HepG2 (cell line): Measurements from ENCODE around the gene VAV2. TPM values are rescaled to one million over a fixed set of nuclear protein-coding genes. Genes with fewer than 3 reads are reported as not detected.

Source experiments
- CBFB ChIP-seq: sonication (generic); formaldehyde crosslinking; IDR thresholded peaks from 2 replicates; pipeline ENCODE4 v1.4.0; 2020; ENCODE audit warnings: missing genetic modification reagents
- CEBPB ChIP-seq: IDR thresholded peaks from 2 replicates; pipeline ENCODE4 v1.6.1; 2011; ENCODE audit warnings: low read depth, low read length, improper control_type of control experiment, borderline replicate concordance
- HNF4G ChIP-seq, 2 experiments: sonication (generic) in 1 of 2; formaldehyde crosslinking in 1 of 2; IDR thresholded peaks; 2 replicates each; pipeline versions ENCODE4 v1.4.0 to v1.6.1; 2011 to 2020; ENCODE audit warnings: borderline replicate concordance in 2 of 2, low read depth in 2 of 2, mild to moderate bottlenecking in 2 of 2, low read length in 1 of 2, missing genetic modification reagents in 1 of 2, moderate library complexity in 1 of 2
- HOXA5 ChIP-seq: sonication (generic); formaldehyde crosslinking; IDR thresholded peaks from 2 replicates; pipeline ENCODE4 v1.4.0; 2020; ENCODE audit warnings: missing genetic modification reagents
- MTF1 ChIP-seq: sonication (generic); formaldehyde crosslinking; IDR thresholded peaks from 2 replicates; pipeline ENCODE4 v1.5.0; 2020; ENCODE audit warnings: missing genetic modification reagents
- MZF1 ChIP-seq: sonication (generic); formaldehyde crosslinking; IDR thresholded peaks from 2 replicates; pipeline ENCODE4 v1.8.1; 2023; ENCODE audit warnings: mild to moderate bottlenecking, missing genetic modification reagents, borderline replicate concordance
- RBM22 ChIP-seq: fragments of 200-400 bp; formaldehyde crosslinking; optimal IDR thresholded peaks from 2 replicates; pipeline ENCODE3; 2017; ENCODE audit warnings: mild to moderate bottlenecking, low read length, moderate library complexity
- TRIM24 ChIP-seq: sonication (generic); formaldehyde crosslinking; IDR thresholded peaks from 2 replicates; pipeline ENCODE4 v1.8.0; 2022; ENCODE audit warnings: mild to moderate bottlenecking, missing genetic modification reagents
- ZBTB38 ChIP-seq: sonication (generic); formaldehyde crosslinking; IDR thresholded peaks from 2 replicates; pipeline ENCODE4 v1.5.1; 2020; ENCODE audit warnings: mild to moderate bottlenecking, missing genetic modification reagents
- ZNF225 ChIP-seq: sonication (generic); formaldehyde crosslinking; IDR thresholded peaks from 2 replicates; pipeline ENCODE4 v1.4.0; 2020; ENCODE audit warnings: mild to moderate bottlenecking, missing genetic modification reagents
- ZNF235 ChIP-seq: sonication (generic); formaldehyde crosslinking; IDR thresholded peaks from 2 replicates; pipeline ENCODE4 v1.8.1; 2023; ENCODE audit warnings: mild to moderate bottlenecking, missing genetic modification reagents, borderline replicate concordance
- ZNF354B ChIP-seq: sonication (generic); formaldehyde crosslinking; IDR thresholded peaks from 2 replicates; pipeline ENCODE4 v1.8.0; 2022; ENCODE audit warnings: mild to moderate bottlenecking, missing genetic modification reagents
- ZNF432 ChIP-seq: sonication (generic); formaldehyde crosslinking; IDR thresholded peaks from 2 replicates; pipeline ENCODE4 v1.5.0; 2020; ENCODE audit warnings: missing genetic modification reagents, mild to moderate bottlenecking, borderline replicate concordance
- ZNF547 ChIP-seq: sonication (generic); formaldehyde crosslinking; IDR thresholded peaks from 2 replicates; pipeline ENCODE4 v1.5.1; 2020; ENCODE audit warnings: mild to moderate bottlenecking, missing genetic modification reagents
- polyA plus RNA-seq, 8 experiments: library from polyadenylated mRNA; depleted of rRNA in 3 of 8; stranded (reverse) in 7 of 8; unstranded in 1 of 8; fragments of >200 nt; fragmentation: Illumina TruSeq in 4 of 8; extraction: Trizol in 4 of 8; gene quantifications; 2 replicates each; pipeline versions ENCODE4 v1.2.1 to v1.2.3, GENCODE V29; 2011 to 2016; ENCODE audit warnings: low read depth in 4 of 8, missing spikeins in 1 of 8, mixed read lengths in 1 of 8; ENCODE audit not compliant: insufficient read depth in 1 of 8
- total RNA-seq, 5 experiments: library from RNA; depleted of rRNA; stranded (reverse); fragments of >200 nt; fragmentation: Illumina TruSeq; extraction: Trizol; gene quantifications; 2 replicates each; pipeline ENCODE4 v1.2.3, GENCODE V29; 2016; ENCODE audit warnings: low read depth in 1 of 5
- TF ChIP-seq, protein P1 (sequence below): sonication (generic); formaldehyde crosslinking; IDR thresholded peaks from 2 replicates; pipeline ENCODE4 v1.4.0; 2020; ENCODE audit warnings: missing genetic modification reagents
- TF ChIP-seq, protein P2 (sequence below), 2 experiments: sonication (generic) in 1 of 2; formaldehyde crosslinking in 1 of 2; IDR thresholded peaks; 2 replicates each; pipeline versions ENCODE4 v1.4.0 to v1.6.1; 2016 to 2020; ENCODE audit warnings: borderline replicate concordance in 1 of 2, low read depth in 1 of 2, mild to moderate bottlenecking in 1 of 2, missing genetic modification reagents in 1 of 2

The VAV2 gene
- total and polyA plus RNA-seq, 2 of the 13 experiments (the other 11 are each of a cell fraction or from before 2014, with no cell fraction given) = 22.5 to 22.9 TPM

GRCh38 chr9:133768859-133769510 lies 223.1 kb downstream of the VAV2 start (continued):
- TF ChIP-seq CEBPB (no peak), ZNF432 (CRISPR knock-in tag) (no peak), ZNF354B (CRISPR knock-in tag) (no peak), ZNF547 (CRISPR knock-in tag) (no peak), MZF1 (CRISPR knock-in tag) (0 out of 2 replicates have a peak, but pooled peaks have one; percentile 38), ZNF225 (CRISPR knock-in tag) (no peak; the same call in 1 of the 2 replicates), CBFB (no peak), HNF4G (IDR thresholded peaks at IDR 0.05; ENCODE audit: borderline replicate concordance, low read depth, low read length) (peak; percentile 93), HNF4G (CRISPR knock-in tag; IDR thresholded peaks at IDR 0.05; ENCODE audit: borderline replicate concordance, low read depth) (peak; percentile 96), TRIM24 (CRISPR knock-in tag) (no peak; the same call in 1 of the 2 replicates), MTF1 (CRISPR knock-in tag) (no peak), ZNF235 (no peak), RBM22 (peak; percentile 95), ZBTB38 (CRISPR knock-in tag) (peak; percentile 67; the same call in 1 of the 2 replicates), HOXA5 (peak; percentile 76; the same call in 1 of the 2 replicates)
- TF ChIP-seq, protein P1, sequence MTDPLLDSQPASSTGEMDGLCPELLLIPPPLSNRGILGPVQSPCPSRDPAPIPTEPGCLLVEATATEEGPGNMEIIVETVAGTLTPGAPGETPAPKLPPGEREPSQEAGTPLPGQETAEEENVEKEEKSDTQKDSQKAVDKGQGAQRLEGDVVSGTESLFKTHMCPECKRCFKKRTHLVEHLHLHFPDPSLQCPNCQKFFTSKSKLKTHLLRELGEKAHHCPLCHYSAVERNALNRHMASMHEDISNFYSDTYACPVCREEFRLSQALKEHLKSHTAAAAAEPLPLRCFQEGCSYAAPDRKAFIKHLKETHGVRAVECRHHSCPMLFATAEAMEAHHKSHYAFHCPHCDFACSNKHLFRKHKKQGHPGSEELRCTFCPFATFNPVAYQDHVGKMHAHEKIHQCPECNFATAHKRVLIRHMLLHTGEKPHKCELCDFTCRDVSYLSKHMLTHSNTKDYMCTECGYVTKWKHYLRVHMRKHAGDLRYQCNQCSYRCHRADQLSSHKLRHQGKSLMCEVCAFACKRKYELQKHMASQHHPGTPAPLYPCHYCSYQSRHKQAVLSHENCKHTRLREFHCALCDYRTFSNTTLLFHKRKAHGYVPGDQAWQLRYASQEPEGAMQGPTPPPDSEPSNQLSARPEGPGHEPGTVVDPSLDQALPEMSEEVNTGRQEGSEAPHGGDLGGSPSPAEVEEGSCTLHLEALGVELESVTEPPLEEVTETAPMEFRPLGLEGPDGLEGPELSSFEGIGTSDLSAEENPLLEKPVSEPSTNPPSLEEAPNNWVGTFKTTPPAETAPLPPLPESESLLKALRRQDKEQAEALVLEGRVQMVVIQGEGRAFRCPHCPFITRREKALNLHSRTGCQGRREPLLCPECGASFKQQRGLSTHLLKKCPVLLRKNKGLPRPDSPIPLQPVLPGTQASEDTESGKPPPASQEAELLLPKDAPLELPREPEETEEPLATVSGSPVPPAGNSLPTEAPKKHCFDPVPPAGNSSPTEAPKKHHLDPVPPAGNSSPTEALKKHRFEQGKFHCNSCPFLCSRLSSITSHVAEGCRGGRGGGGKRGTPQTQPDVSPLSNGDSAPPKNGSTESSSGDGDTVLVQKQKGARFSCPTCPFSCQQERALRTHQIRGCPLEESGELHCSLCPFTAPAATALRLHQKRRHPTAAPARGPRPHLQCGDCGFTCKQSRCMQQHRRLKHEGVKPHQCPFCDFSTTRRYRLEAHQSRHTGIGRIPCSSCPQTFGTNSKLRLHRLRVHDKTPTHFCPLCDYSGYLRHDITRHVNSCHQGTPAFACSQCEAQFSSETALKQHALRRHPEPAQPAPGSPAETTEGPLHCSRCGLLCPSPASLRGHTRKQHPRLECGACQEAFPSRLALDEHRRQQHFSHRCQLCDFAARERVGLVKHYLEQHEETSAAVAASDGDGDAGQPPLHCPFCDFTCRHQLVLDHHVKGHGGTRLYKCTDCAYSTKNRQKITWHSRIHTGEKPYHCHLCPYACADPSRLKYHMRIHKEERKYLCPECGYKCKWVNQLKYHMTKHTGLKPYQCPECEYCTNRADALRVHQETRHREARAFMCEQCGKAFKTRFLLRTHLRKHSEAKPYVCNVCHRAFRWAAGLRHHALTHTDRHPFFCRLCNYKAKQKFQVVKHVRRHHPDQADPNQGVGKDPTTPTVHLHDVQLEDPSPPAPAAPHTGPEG (CRISPR knock-in tag) = no peak
- TF ChIP-seq, protein P2, sequence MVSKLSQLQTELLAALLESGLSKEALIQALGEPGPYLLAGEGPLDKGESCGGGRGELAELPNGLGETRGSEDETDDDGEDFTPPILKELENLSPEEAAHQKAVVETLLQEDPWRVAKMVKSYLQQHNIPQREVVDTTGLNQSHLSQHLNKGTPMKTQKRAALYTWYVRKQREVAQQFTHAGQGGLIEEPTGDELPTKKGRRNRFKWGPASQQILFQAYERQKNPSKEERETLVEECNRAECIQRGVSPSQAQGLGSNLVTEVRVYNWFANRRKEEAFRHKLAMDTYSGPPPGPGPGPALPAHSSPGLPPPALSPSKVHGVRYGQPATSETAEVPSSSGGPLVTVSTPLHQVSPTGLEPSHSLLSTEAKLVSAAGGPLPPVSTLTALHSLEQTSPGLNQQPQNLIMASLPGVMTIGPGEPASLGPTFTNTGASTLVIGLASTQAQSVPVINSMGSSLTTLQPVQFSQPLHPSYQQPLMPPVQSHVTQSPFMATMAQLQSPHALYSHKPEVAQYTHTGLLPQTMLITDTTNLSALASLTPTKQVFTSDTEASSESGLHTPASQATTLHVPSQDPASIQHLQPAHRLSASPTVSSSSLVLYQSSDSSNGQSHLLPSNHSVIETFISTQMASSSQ (IDR thresholded peaks at IDR 0.05; ENCODE audit: low read depth) = no peak
- TF ChIP-seq, protein P2 (CRISPR knock-in tag; IDR thresholded peaks at IDR 0.05; ENCODE audit: borderline replicate concordance) = peak; percentile 70; the same call in 1 of the 2 replicates
